Activated naive CD8-positive, alpha-beta T cell treated with anti-CD3 and anti-CD28 coated beads, Interleukin-2, amount 50 U/mL, for 16 hours (primary cell): ENCODE results near the gene TNFRSF6B.

Experiments
- DNase-seq: peaks from one replicate; pipeline ENCODE4 v3.0.0-alpha.2; 2020; ENCODE audit warnings: low read depth, low spot score

Gene TNFRSF6B

GRCh38 chr20:63686094-63686491 lies 10.4 kb upstream of the TNFRSF6B start:
- DNase-seq, result no peak

DNA sequence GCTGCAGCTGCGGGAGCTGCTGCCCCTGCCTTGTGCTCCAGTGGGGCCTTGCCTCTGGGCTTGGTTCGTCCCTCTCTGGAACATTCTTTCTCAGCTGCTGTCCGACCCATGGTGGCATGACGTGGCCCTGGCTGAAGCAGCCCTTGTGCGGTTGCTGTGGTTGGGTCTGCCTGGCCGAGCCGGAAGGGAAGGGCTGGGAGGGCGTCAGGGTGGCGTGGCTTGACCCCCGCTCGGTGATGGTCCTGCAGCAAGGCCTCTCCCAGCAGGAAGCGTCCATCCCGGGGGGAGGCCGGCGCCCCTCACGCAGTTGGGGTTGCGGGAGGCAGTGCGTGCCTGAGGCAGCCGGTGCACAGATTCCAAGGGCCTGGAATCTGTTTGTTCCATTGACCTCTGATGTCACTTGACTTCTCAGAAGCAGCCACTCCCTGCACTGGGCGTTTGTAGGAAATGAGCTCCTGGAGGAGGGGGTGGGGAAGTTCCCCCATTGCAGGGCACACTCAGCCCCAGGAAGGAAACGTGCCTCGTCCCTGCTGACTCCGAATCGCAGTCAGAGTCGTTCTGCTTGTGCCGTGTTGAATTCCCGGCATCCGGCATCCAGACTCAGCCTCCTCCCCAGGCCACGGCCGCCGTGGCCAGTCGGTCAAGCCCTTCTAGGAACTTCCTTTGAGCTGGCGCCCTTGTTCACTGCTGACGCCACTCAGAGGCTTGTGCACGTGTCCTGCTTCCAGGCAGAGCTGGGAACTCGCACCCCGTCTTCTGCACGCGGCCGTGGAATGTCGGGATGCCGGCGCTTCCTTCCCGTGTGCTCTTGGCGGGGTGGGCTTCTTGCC lies 9.7 kb upstream of the TNFRSF6B start:
- peak; percentile 27 for DNase-seq

- DNase-seq, result no peak
Measured at GRCh38 chr20:63687419-63688178, 8.9 kb upstream of the TNFRSF6B start.

DNA sequence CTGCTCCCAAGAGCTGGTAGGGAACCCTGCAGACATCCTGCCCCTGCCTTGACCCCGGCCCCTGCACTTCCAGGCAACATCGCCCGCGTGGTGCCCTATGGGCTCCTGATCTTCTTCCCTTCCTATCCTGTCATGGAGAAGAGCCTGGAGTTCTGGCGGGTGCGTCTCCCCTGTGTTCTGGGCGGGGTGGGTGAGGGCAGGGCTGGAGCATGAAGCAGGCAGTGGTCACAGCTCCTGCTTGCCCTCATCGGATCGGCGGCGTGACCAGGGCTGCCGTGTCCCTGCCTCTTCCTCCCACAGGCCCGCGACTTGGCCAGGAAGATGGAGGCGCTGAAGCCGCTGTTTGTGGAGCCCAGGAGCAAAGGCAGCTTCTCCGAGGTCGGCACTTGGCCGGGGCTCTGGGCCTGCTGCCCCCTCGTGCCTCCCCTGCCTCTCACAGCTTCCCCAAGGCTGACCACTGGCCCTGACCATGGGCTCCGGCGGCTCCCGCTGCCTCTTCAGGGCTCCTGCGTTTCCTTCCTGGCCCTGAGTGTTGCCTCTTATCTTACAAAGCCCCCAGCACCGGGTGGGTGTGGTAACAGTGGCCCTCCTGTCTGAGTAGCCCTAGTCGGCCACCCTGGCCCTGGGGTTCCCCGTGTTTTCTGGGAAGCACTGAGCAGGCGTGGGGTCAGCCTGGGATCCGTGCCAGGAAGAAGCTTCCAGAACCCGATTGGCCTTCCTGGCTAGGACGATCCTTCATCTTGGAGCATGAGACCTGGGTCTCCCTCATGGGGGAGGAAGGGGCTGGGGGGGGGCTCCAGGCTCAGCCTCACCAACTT lies 8.0 kb upstream of the TNFRSF6B start:
- DNase-seq, result no peak

GRCh38 chr20:63689046-63690002 lies 7.1 kb upstream of the TNFRSF6B start:
- DNase-seq, result no peak

GRCh38 chr20:63690003-63690897 lies 6.2 kb upstream of the TNFRSF6B start:
- no peak for DNase-seq

DNA sequence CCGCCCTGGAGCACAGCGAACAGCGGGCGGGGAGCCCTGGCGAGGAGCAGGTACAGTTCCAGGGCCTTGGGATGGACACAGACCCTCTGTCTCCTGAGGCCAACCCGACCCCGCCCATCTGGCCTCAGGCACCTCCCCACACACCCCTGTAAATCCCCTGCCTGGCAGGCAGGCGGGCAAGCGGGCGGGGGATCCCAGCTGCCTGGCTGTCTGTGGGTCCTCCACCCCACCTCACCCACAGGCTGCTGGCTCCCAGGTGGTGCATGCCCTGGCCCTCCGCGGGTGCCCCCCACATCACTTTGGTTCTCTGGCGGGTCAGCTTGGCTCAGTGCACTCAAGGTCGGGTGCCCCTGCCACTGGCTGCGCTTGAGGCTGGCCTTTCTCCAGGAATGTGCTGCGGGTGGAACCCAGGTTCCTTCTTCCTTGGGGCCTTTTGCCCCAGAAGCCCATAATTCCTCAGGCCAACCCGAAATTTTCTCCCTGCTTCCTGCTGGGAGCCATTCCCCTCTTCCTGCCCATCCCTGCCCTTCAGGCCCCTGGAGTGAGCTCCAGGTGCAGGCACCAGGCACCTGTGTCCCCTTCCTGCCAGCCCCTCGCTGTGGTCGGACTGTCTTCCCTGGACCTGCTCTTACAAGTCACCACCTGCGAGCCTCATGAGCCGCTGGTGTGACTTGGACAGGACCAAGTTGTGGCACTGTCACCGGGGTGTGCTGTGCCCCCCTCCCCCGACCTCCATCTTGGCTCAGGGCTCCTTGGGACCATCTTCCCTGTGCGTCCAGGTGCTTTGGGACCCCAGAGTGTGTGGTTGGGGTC lies 5.3 kb upstream of the TNFRSF6B start:
- DNase-seq, result no peak

DNA sequence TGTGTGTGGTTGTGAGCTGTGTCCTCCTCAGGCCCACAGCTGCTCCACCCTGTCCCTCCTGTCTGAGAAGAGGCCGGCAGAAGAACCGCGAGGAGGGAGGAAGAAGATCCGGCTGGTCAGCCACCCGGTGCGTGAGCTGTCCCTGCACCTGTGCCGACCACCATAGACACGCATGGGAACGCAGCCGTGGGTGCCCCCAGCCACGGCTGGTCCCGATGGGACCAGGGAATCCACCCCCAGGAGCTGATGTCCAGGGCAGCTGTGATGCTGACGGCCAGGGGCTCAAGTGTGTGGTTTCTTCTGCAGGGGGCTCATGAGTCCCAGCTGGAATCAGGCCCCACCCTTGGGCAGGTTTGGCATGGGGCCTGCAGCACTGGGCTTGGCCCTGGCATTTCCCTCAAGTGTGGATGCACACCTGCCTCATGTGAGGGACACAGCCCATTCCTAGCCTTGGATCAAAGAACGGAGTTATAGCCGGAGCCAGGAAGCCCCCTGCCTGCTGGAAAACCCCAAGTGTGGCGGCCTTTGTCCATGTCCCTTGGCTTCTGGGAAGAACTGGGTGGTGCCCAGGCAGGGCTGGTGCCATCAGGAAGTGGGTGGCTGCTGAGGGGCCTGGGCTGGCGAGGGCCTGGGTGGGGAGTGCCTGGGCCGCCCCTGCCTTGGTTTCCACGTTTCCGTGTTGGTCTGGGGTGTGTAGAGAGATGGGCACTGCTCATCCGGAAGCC lies 4.6 kb upstream of the TNFRSF6B start:
- DNase-seq, result no peak

- no peak for DNase-seq
Measured at GRCh38 chr20:63692436-63693082, 3.9 kb upstream of the TNFRSF6B start.

DNA sequence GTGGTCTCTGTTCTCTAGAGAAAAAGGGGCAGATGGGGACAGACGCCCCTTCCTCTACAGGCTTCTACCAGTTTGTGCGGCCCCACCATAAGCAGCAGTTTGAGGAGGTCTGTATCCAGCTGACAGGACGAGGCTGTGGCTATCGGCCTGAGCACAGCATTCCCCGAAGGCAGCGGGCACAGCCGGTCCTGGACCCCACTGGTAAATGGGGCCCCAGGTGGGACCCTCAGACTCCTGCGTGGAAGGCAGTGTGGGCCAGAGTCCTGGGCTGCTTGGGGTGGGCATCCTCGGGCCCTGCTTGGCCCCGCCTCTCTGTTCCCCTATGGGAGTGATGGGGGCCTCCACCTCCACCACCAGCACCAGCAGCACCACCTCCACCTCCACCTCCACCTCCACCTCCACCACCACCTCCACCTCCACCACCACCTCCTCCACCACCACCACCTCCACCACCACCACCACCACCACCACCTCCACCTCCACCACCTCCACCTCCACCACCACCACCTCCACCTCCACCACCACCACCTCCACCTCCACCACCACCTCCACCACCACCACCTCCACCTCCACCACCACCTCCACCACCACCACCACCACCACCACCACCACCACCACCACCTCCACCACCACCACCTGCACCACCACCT lies 3.2 kb upstream of the TNFRSF6B start:
- no peak for DNase-seq

- no peak for DNase-seq
Measured at GRCh38 chr20:63693733-63694583, 2.5 kb upstream of the TNFRSF6B start.

DNA sequence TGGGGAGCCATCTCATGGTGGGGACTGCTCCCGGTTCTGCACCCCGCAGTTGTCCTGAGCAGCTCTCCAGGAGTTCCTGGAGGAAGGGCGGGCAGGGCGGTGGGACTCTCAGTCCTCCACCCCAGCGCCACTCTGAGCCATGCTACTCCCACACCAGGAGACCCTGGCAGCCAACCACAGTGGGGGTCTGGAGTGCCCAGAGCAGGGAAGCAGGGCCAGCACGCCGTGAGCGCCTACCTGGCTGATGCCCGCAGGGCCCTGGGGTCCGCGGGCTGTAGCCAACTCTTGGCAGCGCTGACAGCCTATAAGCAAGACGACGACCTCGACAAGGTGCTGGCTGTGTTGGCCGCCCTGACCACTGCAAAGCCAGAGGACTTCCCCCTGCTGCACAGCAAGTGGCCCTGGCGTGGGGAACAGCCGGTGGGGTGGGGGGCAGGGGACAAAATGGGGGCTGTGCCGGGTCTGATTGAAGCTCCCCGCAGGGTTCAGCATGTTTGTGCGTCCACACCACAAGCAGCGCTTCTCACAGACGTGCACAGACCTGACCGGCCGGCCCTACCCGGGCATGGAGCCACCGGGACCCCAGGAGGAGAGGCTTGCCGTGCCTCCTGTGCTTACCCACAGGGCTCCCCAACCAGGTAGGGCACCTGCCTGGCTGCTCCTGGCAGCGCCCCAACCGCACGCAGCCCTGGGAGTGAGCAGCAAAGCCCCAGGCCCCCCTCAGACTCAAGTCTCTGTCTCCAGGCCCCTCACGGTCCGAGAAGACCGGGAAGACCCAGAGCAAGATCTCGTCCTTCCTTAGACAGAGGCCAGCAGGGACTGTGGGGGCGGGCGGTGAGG lies 1.6 kb upstream of the TNFRSF6B start:
- DNase-seq, result no peak

GRCh38 chr20:63695424-63696305 lies 787 bp upstream of the TNFRSF6B start:
- DNase-seq, result no peak

GRCh38 chr20:63696306-63696627 lies 185 bp upstream of the TNFRSF6B start:
- no peak for DNase-seq
